ENCODE data around the gene EHMT1. TPM values are rescaled to one million over a fixed set of nuclear protein-coding genes. Genes with fewer than 3 reads are reported as not detected.

EHMT1 gene
- total and polyA plus RNA-seq, 9 of the 15 experiments (the other 6 are each of a cell fraction or from before 2014, with no cell fraction given), result 2.2 to 76.0 (median 36.4) TPM

- TF ChIP-seq FOXM1 (IDR thresholded peaks at IDR 0.05; ENCODE audit: low read depth), result no peak
- TF ChIP-seq FOXM1 (CRISPR knock-in tag; IDR thresholded peaks at IDR 0.05; ENCODE audit: low read depth), result peak; percentile 63; the same call in 1 of the 2 replicates
- no peak for TF ChIP-seq OTX1 (CRISPR knock-in tag; IDR thresholded peaks at IDR 0.05)
- peak; percentile 88; the same call in 1 of the 2 replicates for TF ChIP-seq ZNF282 (CRISPR knock-in tag; IDR thresholded peaks at IDR 0.05)
- no peak for TF ChIP-seq SMC3 (conservative IDR thresholded peaks at IDR 0.05; ENCODE audit: insufficient read depth, low read depth, low read length)
- no peak for TF ChIP-seq ZNF395 (CRISPR knock-in tag; IDR thresholded peaks at IDR 0.05)
- peak; percentile 60 to 74; a peak in 1 of 4 replicates for TF ChIP-seq SIN3A (IDR thresholded peaks at IDR 0.05; ENCODE audit: borderline replicate concordance in 2 of 2, control insufficient read depth in 1 of 2, low read depth in 2 of 2, low read length in 2 of 2)
- TF ChIP-seq PML (IDR thresholded peaks at IDR 0.05; ENCODE audit: low read length), result no peak
- no peak for TF ChIP-seq YBX1 (IDR thresholded peaks at IDR 0.05)
- no peak for TF ChIP-seq SMAD1 (IDR thresholded peaks at IDR 0.05; ENCODE audit: low read depth, low read length, partially characterized antibody)
- TF ChIP-seq TAF1 (IDR thresholded peaks at IDR 0.05; ENCODE audit: control insufficient read depth, extremely low read depth, insufficient read depth, low read length, severe bottlenecking), result peak; percentile 71
- no peak for TF ChIP-seq RFX7 (CRISPR knock-in tag; IDR thresholded peaks at IDR 0.05)
- TF ChIP-seq PATZ1 (CRISPR knock-in tag; IDR thresholded peaks at IDR 0.05; ENCODE audit: borderline replicate concordance), result no peak
- TF ChIP-seq ZNF445 (CRISPR knock-in tag; IDR thresholded peaks at IDR 0.05; ENCODE audit: low read depth), result no peak
- TF ChIP-seq YY1 (IDR thresholded peaks at IDR 0.05; ENCODE audit: borderline replicate concordance in 1 of 3, control insufficient read depth in 1 of 3, extremely low read depth in 1 of 3, insufficient read depth in 3 of 3, insufficient read length in 1 of 3, insufficient replicate concordance in 2 of 3, low read depth in 1 of 3, low read length in 2 of 3), result peak in 1 of 3 experiments; percentile 26
- TF ChIP-seq FOXJ2 (tag; IDR thresholded peaks at IDR 0.05), result no peak
- no peak for TF ChIP-seq SFPQ (IDR thresholded peaks at IDR 0.05; ENCODE audit: low read depth, low read length)
- TF ChIP-seq ATF1 (CRISPR knock-in tag; IDR thresholded peaks at IDR 0.05), result no peak
- peak; percentile 90 for TF ChIP-seq ATF1 (tag; IDR thresholded peaks at IDR 0.05)
- no peak for TF ChIP-seq PKNOX1 (IDR thresholded peaks at IDR 0.05)
Measured at GRCh38 chr9:137590469-137591383, 28.1 kb upstream of the EHMT1 start, which contains the start of gene ZMYND19 (continued).
